GM19452 (cell line): ENCODE measurements around the gene RYK.

Source experiments
- ATAC-seq: cut with Tn5 transposase; IDR thresholded peaks from one replicate; pipeline ENCODE4 v1.9.1; 2021; ENCODE audit not compliant: unreplicated experiment

RYK gene

DNA sequence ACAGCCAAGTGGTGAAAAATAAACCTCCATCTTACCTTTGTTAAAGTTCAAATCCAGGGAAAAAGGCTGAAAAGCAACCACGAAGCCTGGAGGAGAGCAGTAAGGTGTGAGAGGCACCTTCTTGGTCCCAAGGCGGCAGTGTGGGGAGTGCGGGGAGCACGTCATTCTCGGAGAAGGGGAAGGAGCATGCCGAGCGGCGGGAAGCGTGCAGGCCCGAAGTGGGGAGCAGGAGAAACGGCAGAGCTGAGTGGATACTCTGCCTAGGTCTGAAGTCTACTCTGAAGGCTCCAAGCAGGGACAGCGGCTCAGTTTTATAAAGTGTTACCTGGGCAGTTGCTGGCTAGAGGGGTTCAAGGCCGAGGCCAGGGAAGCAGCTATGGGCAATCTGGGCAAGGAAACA is 96.9 kb downstream of the RYK start:
- ATAC-seq = no peak

DNA sequence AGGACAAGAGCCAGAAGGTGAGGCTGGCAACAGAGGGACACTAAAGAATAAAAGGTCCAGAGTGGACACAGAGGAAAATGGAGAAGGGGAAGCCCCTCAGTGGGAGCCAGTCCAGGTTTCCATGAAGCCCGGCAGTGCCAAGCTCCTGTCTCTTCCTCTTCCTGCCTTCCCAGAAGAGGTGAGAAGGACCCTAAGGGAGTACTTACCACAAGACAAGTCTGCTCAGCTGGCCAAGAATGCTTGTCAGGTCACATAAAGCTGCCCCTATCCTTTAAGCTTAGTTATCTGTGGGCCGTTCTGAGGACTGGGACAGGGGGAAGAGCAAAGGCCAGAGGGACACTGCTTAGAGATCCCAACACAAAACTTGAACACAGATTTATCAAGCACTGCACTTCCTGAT is 100.2 kb downstream of the RYK start:
- ATAC-seq = no peak

DNA sequence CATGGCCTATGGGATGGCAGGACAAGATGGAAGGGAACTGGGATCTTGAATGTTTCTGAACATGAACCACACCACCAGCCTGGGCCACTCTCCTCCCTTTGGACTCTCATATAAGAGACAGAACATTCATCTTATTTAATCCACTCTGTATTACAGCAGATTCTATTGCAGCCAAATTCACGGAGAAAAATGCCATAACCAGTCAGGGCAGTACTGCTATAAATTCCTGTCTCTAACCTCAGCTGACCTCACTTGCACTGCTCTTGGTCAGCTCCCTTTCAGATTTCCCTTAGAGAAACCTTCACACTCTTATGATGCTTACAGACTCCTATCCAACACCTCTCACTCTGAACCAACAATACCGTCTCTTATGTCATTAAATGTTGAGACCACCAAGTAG is 101.4 kb downstream of the RYK start:
- ATAC-seq = no peak

DNA sequence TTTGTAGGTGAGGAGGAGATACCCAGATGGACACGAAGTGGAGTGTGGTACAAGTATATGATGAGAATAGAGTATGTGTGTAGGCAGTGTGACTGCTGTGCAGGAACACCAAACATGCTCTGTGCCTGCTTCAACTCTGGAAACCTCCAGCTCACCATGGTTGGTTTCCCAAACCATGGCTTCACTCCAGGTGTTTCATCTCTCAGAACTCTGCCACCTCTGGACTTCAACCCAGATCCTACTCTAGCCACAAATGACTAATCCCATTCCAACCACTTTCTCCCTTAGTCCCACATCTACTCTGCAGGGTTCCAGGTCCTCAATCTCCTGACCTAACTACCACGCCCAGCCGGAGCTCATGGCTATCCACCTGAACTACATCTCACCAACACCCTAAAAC is 102.1 kb downstream of the RYK start:
- ATAC-seq = no peak

DNA sequence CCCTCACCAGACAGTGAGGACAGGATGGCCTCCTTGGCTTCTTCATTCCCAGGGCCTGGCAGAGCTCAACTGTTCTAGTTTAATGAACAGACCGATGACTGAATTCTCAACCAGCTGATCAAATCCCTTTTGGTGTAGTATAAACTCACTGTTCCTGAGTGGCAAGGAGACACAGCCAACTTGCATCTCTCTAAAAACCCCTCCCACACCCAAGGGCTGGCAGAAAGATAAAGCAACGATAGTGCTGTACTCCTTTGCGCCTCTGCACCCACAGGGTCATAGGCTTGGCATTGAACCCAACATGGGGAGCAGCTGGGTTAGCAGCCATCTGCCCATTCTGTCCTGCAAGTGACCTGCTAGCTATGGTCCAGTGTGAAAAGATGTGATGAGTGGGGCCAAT is 103.2 kb downstream of the RYK start:
- no peak for ATAC-seq

DNA sequence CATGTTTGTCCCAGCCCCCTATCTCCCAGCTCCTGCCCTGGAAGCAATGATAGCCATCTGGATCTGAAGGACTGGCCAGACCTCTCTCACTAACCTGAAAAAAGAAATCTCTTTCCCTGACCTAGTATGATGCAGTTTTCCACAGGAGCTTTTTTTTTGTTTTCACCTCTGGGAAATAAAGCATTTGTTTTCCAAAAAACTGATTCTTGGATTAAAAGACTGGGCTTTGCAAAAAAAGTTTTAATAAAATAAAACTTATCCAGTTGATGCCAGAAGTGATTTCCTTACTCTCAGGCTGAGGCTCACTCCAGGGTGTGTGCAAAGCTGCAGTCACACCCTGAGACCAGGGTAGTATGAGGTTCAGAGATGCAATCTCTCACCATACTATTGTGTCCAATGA is 104.0 kb downstream of the RYK start:
- no peak for ATAC-seq

DNA sequence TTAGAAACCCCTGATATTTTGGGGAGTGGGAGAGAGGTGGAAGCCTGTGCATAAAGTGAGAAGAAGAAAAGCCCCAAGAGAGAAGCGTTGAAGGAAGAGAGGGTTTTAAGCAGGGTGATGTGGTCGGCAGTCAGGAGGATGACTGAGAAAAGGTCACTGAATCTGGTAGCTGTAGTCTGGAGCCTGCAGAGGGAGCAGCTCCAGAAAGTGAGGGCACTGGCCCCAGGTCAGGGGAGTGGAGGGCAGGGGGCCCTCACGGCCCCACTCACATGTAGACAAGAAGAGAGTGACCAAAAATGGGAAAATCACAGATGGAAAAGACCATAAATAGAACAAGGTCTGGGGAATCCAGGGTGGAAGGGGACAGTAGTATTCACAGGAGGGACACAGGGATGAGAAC is 105.5 kb downstream of the RYK start:
- ATAC-seq = no peak

DNA sequence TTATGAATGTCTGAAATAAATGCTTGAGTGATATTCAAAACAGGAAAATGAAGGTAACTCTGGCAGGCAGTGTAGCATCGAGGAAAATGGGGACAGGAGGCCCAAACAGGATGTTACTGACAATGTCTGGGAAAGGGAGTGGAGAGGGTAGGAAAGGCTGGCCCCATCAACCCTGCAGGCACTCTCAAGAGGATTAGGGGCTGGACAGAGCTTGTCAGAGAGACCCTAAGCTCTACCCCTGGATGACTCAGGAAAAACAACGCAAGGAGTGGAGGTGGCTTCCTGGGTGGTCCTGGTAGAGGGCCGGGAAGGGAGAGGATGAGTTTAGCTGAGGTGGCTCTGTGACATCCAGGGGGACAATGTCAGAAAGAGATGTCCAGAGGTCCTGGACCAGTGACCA is 106.0 kb downstream of the RYK start:
- no peak for ATAC-seq

DNA sequence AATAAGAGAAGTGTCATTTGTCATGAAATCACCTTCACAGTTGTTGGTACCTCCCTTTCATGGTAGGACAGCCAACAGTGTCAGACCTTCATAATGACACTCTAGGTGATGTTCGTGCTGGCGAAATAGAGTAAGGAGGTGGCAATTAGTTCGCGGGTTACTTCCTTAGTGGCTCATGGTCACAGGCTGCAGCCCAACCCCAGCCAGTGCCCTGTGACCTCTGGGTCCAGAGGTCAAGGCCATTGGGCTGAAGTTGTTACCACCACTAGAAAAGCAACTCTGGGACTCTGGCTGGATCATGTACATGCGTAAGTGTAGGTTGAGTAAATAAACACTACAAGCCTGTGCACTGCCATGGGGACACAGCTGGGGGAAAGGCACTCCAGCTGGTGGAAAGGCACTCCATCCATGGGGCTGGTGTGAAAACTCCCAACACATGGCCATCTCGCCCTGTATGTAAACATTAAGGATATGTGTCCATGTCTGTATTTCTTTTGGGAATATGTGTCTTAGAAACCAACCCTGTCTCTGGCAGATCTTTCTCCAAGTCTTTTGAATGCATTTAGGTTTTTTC is 106.7 kb downstream of the RYK start:
- no peak for ATAC-seq

DNA sequence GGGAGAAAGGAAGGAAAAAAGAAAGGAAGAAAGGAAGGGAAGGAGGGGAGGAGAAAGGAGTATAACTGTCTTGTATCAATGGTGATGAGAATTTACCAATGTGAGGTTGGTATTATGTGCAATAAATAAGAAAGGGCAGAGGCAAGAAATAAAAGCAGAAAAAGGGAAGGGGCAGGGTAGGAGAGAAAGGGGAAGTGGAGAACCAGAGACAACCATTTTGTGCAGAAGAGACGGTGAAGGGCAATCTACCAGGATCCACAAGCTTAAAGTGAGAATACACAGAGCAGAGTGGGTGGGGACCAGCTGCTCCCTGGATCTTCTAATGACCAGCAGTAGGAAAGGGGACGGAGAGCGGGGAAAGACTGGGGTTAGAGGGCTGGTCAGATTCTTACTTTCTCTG is 114.1 kb downstream of the RYK start:
- no peak for ATAC-seq

DNA sequence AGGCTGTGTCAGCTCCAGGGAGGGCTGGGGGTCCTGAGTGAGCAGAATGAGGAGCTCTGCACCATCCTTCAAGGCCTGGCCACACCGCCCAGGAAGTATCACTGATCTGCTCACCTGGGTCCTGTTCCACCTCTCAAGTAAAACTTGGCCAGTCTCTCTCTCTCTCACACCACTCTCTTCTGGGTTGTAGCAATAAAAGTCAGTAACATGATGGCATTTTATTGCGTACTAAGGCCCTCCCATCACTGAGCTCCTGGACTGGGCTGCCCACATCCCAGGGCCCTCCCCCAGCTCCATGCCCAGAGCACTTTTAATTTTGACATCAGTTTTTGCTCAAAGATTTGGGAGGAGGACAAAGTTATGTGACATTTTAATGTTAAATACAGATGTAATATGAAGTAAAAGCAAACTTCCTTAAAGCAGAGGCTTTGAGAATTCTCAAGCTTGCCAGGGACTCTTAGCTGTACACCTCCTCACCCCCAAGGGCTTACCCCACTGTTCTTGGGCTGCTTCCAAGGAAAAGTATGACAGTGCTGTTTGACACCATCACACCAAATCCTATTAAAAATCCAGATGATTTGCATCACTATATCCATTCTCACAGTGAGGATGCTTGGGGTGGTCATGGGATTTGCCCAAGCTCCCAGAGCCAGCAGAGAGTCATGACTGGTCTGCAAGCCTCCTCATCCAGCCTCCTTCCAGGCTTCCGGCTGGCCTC is 115.8 kb downstream of the RYK start:
- ATAC-seq = no peak

DNA sequence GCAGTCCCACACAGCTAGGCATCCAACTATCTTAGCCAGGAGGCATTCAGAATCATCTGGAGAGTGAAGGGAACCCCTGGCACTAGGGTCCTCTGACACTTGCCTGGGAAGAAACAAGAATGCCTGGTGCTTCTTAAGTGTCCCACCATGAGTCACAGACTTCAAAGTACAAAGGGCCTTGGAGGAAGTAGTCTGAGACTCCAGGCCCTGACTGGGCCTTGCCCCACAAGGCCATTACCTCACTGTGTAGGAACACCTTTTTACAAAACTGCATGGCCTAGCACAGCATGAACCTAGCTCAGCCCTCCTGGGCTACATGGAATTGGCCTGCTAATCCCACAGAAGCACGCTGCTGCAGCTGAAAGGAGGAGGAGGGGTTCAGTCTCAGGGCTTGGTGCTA is 116.4 kb downstream of the RYK start:
- no peak for ATAC-seq

DNA sequence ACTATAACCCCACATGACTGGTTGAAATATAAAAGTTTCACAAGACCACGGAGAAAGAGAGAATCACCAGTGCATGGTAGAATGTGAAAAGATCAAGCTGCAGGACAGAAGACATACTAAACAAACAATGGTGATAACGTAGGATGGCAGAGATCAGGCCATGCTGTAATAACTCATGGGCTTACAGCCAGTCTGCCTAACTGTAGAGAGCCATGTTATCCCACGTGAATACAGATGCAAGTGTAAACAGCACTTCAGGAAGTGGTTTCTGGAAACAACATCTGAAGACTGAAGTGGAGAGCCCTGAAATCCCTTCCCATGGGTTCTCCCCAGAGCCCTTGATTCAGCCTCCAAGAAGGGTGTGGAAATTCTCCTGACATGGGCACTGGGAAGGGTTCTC is 117.7 kb downstream of the RYK start:
- no peak for ATAC-seq

DNA sequence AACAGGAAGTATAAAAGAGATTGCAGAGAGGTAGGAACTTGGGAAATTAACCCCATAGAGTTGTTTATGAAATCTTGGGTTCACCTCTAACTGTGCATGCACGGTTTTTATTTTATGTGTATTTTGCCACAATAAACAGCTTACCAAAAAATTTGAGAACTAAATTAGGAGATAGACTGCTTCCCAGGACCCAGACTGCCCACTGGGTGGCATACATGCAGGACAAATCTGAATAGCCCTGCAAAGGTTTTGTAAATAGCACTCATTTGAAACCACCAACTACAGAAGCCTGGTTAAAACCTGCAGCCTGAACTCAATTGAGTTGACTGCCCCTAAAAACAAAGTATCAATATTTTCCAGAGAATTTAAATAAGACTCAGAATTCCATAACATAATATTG is 124.5 kb downstream of the RYK start:
- ATAC-seq = no peak

DNA sequence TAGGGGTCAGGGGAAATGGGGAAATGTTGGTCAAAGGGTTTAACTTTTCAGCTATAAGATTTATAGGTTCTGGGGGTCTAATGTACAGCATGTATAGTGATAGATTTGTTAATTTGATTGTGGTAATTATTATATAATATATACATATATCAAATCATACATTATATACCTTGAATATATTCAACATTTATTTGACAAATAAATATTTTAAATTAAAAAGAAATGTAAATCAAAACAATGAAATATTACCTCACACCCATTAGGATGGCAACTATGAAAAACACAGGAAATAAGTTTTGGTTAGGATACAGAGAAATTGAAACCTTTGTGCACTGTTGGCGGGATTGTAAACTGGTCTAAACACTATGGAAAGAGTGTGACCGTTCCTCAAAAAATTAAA is 135.9 kb downstream of the RYK start:
- ATAC-seq = no peak

DNA sequence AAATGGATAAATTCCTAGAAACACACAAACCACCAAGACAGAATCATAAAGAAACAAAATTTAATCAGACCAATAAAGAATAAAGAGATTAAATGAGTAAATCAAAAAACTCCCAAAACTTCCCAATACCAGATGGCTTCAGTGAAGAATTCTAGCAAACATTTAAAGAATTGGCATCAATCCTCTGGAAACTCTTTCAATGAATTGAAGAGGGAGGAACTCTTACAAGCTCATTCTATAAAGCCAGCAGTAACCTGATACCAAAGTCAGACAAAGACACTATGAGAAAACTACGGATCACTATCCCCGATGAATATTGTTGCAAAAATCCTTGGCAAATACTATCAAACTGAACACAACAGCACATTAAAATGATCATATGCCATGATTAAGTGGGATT is 139.0 kb downstream of the RYK start:
- ATAC-seq = no peak

DNA sequence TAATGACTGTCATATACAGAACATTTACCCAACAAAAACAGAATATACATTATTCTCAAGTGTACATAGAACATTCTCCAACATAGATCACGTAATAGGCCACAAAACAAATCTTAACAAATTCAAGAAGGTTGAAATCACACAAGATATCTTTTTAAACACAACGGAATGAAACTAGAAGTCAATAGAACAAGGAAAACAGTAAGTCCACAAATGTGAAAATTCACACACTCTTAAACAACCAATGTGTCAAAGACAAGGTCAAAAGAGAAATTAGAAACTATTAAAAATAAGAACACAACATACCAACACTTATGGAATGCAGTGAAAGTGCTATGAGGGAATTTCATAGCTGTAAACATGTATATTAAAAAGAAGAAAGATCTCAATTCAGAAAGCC is 139.7 kb downstream of the RYK start:
- no peak for ATAC-seq
